AG09309 (cell line): Measurements from ENCODE around the gene TMEM184B.

ENCODE experiments used
- DNase-seq: peaks from one replicate; pipeline ENCODE4 v3.0.0-alpha.2; 2010; ENCODE audit warnings: low read depth
- H3K4me3 ChIP-seq: 2 replicates; pipeline ENCODE4 v1.5.1; 2011; ENCODE audit warnings: mild to moderate bottlenecking, low read depth, low read length, moderate library complexity; ENCODE audit not compliant: control insufficient read depth
- TF ChIP-seq, protein P1 (sequence below): IDR thresholded peaks from 2 replicates; pipeline ENCODE4 v1.5.1; 2011; ENCODE audit warnings: mild to moderate bottlenecking, low read depth, low read length, inconsistent platforms; ENCODE audit not compliant: insufficient read depth, control insufficient read depth; ENCODE audit errors: missing control alignments

The TMEM184B gene

DNA sequence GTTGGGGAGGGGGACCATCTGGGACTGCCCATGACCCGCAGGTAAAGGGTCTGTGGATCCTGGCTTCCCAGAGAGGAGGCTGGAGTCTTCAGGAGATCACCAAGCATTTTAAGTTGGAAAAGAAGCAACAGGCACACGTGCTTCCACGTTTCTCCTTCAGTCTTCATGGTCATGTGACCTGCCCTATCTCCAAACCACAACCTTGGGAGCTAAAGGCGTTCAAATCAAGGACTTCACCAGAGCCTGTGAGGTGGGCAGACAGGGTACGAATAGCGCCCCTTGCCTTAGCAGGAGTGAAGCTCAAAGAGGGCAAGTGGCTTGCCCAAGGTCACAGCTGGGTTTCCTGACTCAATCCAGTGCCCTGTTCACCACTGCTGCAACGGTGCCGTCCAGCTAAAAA is 6.7 kb downstream of the TMEM184B start:
- H3K4me3 ChIP-seq = no peak overlapping the region
- TF ChIP-seq, protein P1, sequence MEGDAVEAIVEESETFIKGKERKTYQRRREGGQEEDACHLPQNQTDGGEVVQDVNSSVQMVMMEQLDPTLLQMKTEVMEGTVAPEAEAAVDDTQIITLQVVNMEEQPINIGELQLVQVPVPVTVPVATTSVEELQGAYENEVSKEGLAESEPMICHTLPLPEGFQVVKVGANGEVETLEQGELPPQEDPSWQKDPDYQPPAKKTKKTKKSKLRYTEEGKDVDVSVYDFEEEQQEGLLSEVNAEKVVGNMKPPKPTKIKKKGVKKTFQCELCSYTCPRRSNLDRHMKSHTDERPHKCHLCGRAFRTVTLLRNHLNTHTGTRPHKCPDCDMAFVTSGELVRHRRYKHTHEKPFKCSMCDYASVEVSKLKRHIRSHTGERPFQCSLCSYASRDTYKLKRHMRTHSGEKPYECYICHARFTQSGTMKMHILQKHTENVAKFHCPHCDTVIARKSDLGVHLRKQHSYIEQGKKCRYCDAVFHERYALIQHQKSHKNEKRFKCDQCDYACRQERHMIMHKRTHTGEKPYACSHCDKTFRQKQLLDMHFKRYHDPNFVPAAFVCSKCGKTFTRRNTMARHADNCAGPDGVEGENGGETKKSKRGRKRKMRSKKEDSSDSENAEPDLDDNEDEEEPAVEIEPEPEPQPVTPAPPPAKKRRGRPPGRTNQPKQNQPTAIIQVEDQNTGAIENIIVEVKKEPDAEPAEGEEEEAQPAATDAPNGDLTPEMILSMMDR = no peak
- DNase-seq = no peak

DNA sequence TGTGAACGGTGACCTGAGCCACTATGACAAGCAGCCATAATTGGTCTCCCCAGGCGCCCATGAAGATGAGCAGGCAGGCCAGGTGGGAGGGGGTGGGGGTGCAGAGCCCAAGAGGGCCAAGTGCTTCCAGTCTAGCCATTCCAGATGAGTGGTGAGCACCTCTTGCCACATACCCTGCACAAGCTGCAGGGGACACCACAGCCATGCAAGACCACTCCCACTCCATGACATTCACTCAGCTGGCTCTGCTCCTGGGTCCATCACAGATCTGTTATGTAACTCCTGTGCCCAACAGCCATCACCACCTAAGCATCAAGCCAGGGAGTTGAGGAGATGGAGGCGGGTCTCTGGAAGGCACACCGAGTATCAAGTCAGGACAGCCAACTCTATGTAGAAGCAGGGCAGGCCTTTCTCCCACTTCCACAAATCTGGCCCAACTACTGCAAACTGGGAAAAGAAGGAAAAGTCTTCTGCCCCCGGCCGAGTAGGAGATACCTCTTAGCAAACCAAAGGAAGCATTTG is 8.4 kb downstream of the TMEM184B start:
- TF ChIP-seq, protein P1 = no peak
- no peak for DNase-seq
- H3K4me3 ChIP-seq = no peak overlapping the region

DNA sequence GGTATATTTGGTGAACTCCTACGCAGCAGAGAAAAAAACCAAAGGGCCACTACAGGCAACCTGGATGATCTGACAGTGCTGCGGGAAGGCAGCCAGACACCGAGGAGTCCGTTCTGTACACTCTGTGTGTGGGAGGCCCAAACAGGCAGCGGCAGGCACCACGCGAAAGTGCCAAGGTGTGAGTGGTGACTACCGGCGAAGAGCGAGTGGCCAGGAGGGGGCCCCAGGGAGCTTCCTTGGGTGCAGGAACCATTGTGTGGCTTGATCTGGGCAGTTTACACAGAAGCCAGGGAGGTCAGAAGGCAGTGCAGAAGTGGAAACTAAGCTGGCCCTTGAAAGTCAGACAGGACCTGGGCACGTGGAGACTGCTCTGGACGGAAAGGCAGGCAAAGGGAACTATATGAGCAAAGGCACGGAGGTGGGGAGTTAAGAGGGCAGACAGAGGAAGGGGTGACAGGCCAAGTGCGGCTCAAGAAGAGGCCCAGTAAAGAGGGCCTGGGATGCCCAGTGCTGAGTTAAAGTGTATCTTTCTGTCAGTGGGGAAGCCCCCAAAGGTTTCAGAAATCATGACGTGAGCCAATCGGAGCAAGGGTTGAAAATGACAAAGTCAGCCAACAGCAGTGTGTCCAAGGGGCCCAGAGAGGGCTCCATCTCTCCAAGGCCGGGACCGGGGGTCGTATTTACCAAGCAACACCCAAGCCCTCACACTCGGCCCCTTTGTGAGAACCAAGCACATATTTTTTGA is 10.6 kb downstream of the TMEM184B start:
- H3K4me3 ChIP-seq = no peak overlapping the region
- TF ChIP-seq, protein P1 = peak; percentile 65
- DNase-seq = no peak

DNA sequence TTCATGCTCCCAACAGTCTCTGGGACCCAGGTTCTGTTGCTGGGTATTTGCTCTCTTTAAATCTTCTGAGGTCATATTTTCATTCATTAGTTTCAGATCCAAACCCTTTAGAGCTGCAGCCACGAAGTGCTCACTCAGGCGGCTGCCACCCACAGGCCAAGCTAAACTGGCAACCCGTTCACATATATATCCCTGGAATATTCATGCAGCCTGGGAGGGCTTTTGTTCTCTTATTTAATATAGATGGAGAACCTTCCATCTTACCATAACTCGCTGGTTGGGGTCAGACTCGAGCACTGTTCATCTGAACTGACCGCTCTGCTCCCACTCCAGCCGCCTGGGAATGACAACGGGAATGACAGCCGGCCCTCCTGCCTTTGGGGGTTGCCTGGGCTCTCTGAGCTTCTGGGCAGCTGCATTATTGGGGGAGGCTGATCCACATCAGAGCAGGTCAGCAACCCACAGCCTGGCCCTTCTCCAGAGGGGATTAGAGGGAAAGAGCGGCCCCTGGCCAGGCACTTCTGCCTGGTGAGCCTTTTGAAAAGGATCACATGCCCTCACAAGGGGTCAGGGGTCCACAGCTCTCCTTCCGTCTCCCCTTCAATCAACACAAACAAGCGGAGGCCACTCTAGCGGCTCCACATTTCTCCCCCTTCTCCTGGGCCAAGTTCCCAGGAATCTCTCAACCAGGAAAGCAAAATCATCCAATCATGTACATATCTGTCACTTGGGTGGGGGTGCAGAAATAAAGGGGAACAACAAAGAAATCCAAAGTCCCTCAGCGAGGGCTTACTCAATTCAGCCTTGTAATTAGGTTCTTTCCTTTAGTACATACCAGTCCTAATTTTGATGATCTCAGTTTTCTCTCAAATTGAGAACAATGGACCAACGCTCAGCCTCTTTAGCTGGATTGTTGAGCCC is 11.8 kb downstream of the TMEM184B start:
- no peak overlapping the region for H3K4me3 ChIP-seq
- no peak for DNase-seq
- TF ChIP-seq, protein P1 = peak; percentile 40

DNA sequence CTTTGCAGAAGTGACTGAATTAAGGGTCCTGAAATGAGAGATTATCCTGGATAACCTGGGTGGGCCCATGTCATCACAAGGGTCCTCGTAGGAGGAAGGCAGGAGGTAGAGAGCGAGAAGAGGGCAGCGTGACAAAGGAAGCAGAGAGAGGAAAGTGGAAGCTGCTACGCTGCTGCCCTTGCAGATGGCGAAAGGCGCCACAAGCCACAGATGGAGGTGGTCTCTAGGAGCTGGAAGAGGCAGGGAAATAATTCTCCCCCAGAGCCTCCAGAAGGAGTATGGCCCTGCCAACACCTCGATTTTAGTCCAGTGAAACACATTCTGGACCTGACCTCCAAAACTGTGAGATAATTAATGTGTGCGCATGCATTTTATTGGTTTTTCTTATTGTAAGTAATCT is 13.4 kb downstream of the TMEM184B start:
- H3K4me3 ChIP-seq = no peak overlapping the region
- no peak for DNase-seq
- TF ChIP-seq, protein P1 = no peak

DNA sequence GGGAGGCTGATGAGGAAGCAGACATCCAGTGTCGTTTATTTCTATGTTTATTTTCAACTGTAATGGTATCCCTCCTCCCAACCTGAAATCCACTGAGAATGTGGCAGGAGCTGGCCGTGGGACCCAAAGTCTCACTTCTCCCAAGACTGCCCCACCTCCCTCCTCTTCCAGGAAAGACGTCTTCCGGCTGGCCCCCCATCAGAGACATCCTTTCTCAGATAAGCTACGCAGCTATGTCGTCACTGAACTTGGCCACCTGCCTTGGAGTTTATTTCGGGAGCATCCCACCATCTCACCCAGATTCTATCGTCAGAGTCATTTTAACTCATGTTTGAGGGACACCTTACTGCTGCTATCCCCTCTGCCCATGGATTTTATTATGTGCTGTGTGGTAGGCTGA is 13.9 kb downstream of the TMEM184B start:
- no peak for DNase-seq
- TF ChIP-seq, protein P1 = no peak
- no peak overlapping the region for H3K4me3 ChIP-seq
